ENCODE data around the gene FBXL7.

The FBXL7 gene

GRCh38 chr5:15715967-15716366, 216.0 kb downstream of the FBXL7 start:
- DNase-seq (ENCODE audit: low read depth): no peak

- no peak for DNase-seq (ENCODE audit: low read depth)
Observed at GRCh38 chr5:15717001-15717400, 217.0 kb downstream of the FBXL7 start.

GRCh38 chr5:15718421-15719179, 218.6 kb downstream of the FBXL7 start:
- no peak for DNase-seq (ENCODE audit: low read depth)

- no peak for DNase-seq (ENCODE audit: low read depth)
Observed at GRCh38 chr5:15719784-15720183, 219.8 kb downstream of the FBXL7 start.

- DNase-seq (ENCODE audit: low read depth): no peak
Observed at GRCh38 chr5:15720515-15720914, 220.5 kb downstream of the FBXL7 start.

GRCh38 chr5:15722305-15722704, 222.3 kb downstream of the FBXL7 start:
- no peak for DNase-seq (ENCODE audit: low read depth)

GRCh38 chr5:15727375-15727774, 227.4 kb downstream of the FBXL7 start:
- no peak for DNase-seq (ENCODE audit: low read depth)

GRCh38 chr5:15728811-15729210, 228.8 kb downstream of the FBXL7 start:
- DNase-seq (ENCODE audit: low read depth): no peak

GRCh38 chr5:15731699-15732098, 231.7 kb downstream of the FBXL7 start:
- DNase-seq (ENCODE audit: low read depth): no peak

- DNase-seq (ENCODE audit: low read depth): no peak
Observed at GRCh38 chr5:15734058-15734457, 234.1 kb downstream of the FBXL7 start.

GRCh38 chr5:15737036-15737821, 237.2 kb downstream of the FBXL7 start:
- no peak for DNase-seq (ENCODE audit: low read depth)

- DNase-seq (ENCODE audit: low read depth): no peak
Observed at GRCh38 chr5:15737871-15738664, 238.1 kb downstream of the FBXL7 start.

- no peak for DNase-seq (ENCODE audit: low read depth)
Observed at GRCh38 chr5:15740383-15740782, 240.4 kb downstream of the FBXL7 start.

GRCh38 chr5:15741591-15741990, 241.6 kb downstream of the FBXL7 start:
- no peak for DNase-seq (ENCODE audit: low read depth)

- no peak for DNase-seq (ENCODE audit: low read depth)
Observed at GRCh38 chr5:15746833-15747232, 246.9 kb downstream of the FBXL7 start.

GRCh38 chr5:15748266-15748665, 248.3 kb downstream of the FBXL7 start:
- DNase-seq (ENCODE audit: low read depth): no peak

GRCh38 chr5:15752663-15753285, 252.8 kb downstream of the FBXL7 start:
- no peak for DNase-seq (ENCODE audit: low read depth)

GRCh38 chr5:15753752-15754151, 253.8 kb downstream of the FBXL7 start:
- no peak for DNase-seq (ENCODE audit: low read depth)

- no peak for DNase-seq (ENCODE audit: low read depth)
Observed at GRCh38 chr5:15757103-15757502, 257.1 kb downstream of the FBXL7 start.

GRCh38 chr5:15757619-15758018, 257.6 kb downstream of the FBXL7 start:
- DNase-seq (ENCODE audit: low read depth): no peak

- no peak for DNase-seq (ENCODE audit: low read depth)
Observed at GRCh38 chr5:15762668-15763067, 262.7 kb downstream of the FBXL7 start.

GRCh38 chr5:15763754-15764153, 263.8 kb downstream of the FBXL7 start:
- no peak for DNase-seq (ENCODE audit: low read depth)
